ENCODE results near the gene ENAH. TPM values are rescaled to one million over a fixed set of nuclear protein-coding genes. Genes with fewer than 3 reads are reported as not detected.

Gene ENAH
- total RNA-seq, 1 experiment from 2014 or later = 103 TPM

- CTCF ChIA-PET = interaction anchor here (0.6 kb wide), 1 partner anchor 395 kb away, joined by 3 read pairs; no protein-coding TSS in a partner anchor
- no TSS peak for BruUV-seq (replicated peaks)
- no peak for TF ChIP-seq CTCF (IDR thresholded peaks at IDR 0.05; ENCODE audit: unreplicated experiment)
- peaks cover 9% of the 10 kb centered on the region for H3K36me3 Mint-ChIP-seq (ENCODE audit: insufficient read depth, unreplicated experiment)
- no peak overlapping the region for H3K4me3 Mint-ChIP-seq (ENCODE audit: low read depth, unreplicated experiment)
- no peak for DNase-seq
- intact Hi-C loops (cut with micrococcal nuclease; ENCODE audit: unreplicated experiment) = no loop called here
- no peak overlapping the region for H3K27ac Mint-ChIP-seq (ENCODE audit: unreplicated experiment)
- no peaks in the 10 kb centered on the region for H3K27me3 Mint-ChIP-seq (ENCODE audit: unreplicated experiment)
- H3K9me3 Mint-ChIP-seq (ENCODE audit: low read depth, unreplicated experiment) = peaks cover 3% of the 10 kb centered on the region
- H3K4me1 Mint-ChIP-seq (ENCODE audit: low read depth, unreplicated experiment) = no peaks in the 10 kb centered on the region
These were observed 96.2 kb downstream of the ENAH start for GRCh38 chr1:225556694-225557093.

GRCh38 chr1:225555821-225556220, 97.1 kb downstream of the ENAH start:
- no peak for TF ChIP-seq CTCF (IDR thresholded peaks at IDR 0.05; ENCODE audit: unreplicated experiment)
- intact Hi-C loops (cut with micrococcal nuclease; ENCODE audit: unreplicated experiment) = no loop called here
- H3K9me3 Mint-ChIP-seq (ENCODE audit: low read depth, unreplicated experiment) = peaks cover 3% of the 10 kb centered on the region
- H3K27me3 Mint-ChIP-seq (ENCODE audit: unreplicated experiment) = no peaks in the 10 kb centered on the region
- DNase-seq = no peak
- no peaks in the 10 kb centered on the region for H3K4me1 Mint-ChIP-seq (ENCODE audit: low read depth, unreplicated experiment)
- CTCF ChIA-PET = no interaction called here
- H3K27ac Mint-ChIP-seq (ENCODE audit: unreplicated experiment) = no peak overlapping the region
- no TSS peak for BruUV-seq (replicated peaks)
- peaks cover 9% of the 10 kb centered on the region for H3K36me3 Mint-ChIP-seq (ENCODE audit: insufficient read depth, unreplicated experiment)
- H3K4me3 Mint-ChIP-seq (ENCODE audit: low read depth, unreplicated experiment) = no peak overlapping the region

- Mint-ChIP-seq H3K27me3 (ENCODE audit: unreplicated experiment) (no peaks in the 10 kb centered on the region), H3K36me3 (ENCODE audit: insufficient read depth, unreplicated experiment) (peaks cover 9% of the 10 kb centered on the region), H3K9me3 (ENCODE audit: low read depth, unreplicated experiment) (peaks cover 3% of the 10 kb centered on the region), H3K4me3 (ENCODE audit: low read depth, unreplicated experiment) (no peak overlapping the region), H3K4me1 (ENCODE audit: low read depth, unreplicated experiment) (peaks cover 8% of the 10 kb centered on the region), H3K27ac (ENCODE audit: unreplicated experiment) (no peak overlapping the region)
- CTCF ChIA-PET = interaction anchor here (1.4 kb wide), 1 partner anchor 219 kb away, joined by 3 read pairs; no protein-coding TSS in a partner anchor
- intact Hi-C loops (cut with micrococcal nuclease; ENCODE audit: unreplicated experiment) = loop anchor here (1.0 to 5.0 kb wide), 3 partner anchors 77 to 218 kb away; no protein-coding TSS in a partner anchor
- peak; percentile 19 for DNase-seq
- no TSS peak for BruUV-seq (replicated peaks)
- TF ChIP-seq CTCF (IDR thresholded peaks at IDR 0.05; ENCODE audit: unreplicated experiment) = peak; percentile 51
These were observed 98.6 kb downstream of the ENAH start for GRCh38 chr1:225554216-225554812.

GRCh38 chr1:225549821-225550220, 103.1 kb downstream of the ENAH start:
- no peak overlapping the region for H3K27ac Mint-ChIP-seq (ENCODE audit: unreplicated experiment)
- no peaks in the 10 kb centered on the region for H3K27me3 Mint-ChIP-seq (ENCODE audit: unreplicated experiment)
- no TSS peak for BruUV-seq (replicated peaks)
- H3K4me1 Mint-ChIP-seq (ENCODE audit: low read depth, unreplicated experiment) = peaks cover 8% of the 10 kb centered on the region
- H3K9me3 Mint-ChIP-seq (ENCODE audit: low read depth, unreplicated experiment) = no peaks in the 10 kb centered on the region
- no peak for DNase-seq
- no peaks in the 10 kb centered on the region for H3K36me3 Mint-ChIP-seq (ENCODE audit: insufficient read depth, unreplicated experiment)
- no peak for TF ChIP-seq CTCF (IDR thresholded peaks at IDR 0.05; ENCODE audit: unreplicated experiment)
- no peak overlapping the region for H3K4me3 Mint-ChIP-seq (ENCODE audit: low read depth, unreplicated experiment)
- CTCF ChIA-PET = interaction anchor here (0.6 kb wide), 1 partner anchor 269 kb away, joined by 5 read pairs; no protein-coding TSS in a partner anchor
- intact Hi-C loops (cut with micrococcal nuclease; ENCODE audit: unreplicated experiment) = loop anchor here (5.0 kb wide), 1 partner anchor 73 kb away; no protein-coding TSS in a partner anchor

All from Calu3 (cell line).